ENCODE measurements around the gene ING3.

ING3 gene

GRCh38 chr7:120989257-120990220 lies 39.0 kb downstream of the ING3 start:
- DNase-seq = no peak

- no peak for DNase-seq
Measured at GRCh38 chr7:120990468-120991118, 40.0 kb downstream of the ING3 start.

DNA sequence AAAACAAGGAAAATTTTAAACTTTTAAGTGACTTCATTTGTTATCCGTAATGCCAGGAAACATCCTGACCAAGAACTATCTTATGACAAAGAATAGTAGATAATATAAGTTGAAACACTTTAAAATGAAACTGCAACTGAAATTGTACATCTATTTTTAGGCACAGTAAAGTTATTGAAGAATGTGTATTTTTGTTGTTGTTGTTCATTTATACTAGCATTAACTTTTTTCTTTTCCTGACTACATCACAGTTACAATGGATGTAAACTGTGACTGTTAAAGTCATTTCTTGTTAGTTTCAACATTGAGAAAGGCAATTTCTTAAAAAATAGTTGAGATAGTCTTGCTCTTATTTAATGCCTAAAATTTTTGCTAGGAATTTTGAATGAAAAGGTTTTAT lies 40.6 kb downstream of the ING3 start:
- DNase-seq = no peak

- no peak for DNase-seq
Measured at GRCh38 chr7:120991581-120991980, 41.0 kb downstream of the ING3 start.

DNA sequence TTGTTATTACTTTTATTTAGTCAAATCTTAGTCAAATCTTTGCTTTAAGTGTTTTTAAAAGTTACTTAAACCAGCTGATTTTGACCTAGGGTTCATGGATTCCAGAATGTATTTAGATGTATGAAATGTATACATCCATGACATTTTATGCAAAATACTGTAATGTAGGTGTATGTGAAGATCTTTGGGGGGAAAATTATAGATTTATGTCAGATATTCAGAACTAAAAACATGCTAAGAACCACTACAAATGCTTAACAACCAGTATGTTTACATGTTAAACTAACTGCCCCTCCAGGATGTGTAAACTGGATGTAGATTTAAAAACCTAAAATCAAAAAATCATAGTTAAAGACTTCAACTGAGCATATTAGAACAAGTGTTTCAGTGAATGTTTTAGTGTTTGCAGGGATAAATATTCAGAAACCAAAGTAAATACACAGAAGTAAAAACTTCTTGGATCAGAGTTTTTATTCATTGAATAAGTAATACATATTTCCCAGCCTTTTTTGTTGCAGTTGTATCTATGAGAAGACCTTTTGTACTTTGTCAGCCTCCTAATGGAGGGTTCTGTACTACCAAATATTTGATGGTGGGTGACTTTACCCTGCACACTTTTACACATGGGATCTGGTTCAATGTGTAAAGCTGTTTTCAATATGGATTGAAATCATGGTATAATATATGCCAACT lies 41.8 kb downstream of the ING3 start:
- no peak for DNase-seq

GRCh38 chr7:120992965-120993494 lies 42.5 kb downstream of the ING3 start:
- no peak for DNase-seq

DNA sequence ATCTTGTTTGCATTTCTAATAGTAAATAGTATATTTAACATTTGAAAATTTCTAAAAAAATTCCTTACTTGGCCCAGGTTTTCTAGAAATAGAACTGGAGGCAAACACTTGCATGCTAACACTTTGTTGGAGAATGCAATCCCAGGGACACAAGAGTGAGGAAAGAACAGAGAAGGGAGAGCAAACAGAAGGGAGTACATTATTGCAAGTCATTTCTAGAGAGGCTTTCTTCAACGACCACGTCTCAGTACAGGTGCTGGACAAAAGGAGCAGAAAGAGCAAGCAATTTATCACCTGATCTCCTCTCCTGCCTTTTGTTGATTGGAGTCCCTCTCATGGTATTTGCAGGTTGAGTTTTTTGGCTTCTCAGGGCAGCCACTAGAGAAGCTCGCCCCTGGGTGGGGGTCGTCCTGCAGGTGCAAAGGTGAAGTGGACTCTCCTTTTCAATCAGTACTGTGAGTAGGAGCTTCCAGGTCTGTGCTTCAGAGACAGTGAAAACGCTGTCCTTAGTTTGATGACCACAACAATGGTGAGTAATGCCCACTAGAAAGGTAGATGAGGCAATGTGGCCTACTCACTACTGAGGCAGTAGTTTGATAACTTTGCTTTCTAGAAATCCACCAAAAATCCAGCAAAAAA lies 43.1 kb downstream of the ING3 start:
- DNase-seq = no peak

DNA sequence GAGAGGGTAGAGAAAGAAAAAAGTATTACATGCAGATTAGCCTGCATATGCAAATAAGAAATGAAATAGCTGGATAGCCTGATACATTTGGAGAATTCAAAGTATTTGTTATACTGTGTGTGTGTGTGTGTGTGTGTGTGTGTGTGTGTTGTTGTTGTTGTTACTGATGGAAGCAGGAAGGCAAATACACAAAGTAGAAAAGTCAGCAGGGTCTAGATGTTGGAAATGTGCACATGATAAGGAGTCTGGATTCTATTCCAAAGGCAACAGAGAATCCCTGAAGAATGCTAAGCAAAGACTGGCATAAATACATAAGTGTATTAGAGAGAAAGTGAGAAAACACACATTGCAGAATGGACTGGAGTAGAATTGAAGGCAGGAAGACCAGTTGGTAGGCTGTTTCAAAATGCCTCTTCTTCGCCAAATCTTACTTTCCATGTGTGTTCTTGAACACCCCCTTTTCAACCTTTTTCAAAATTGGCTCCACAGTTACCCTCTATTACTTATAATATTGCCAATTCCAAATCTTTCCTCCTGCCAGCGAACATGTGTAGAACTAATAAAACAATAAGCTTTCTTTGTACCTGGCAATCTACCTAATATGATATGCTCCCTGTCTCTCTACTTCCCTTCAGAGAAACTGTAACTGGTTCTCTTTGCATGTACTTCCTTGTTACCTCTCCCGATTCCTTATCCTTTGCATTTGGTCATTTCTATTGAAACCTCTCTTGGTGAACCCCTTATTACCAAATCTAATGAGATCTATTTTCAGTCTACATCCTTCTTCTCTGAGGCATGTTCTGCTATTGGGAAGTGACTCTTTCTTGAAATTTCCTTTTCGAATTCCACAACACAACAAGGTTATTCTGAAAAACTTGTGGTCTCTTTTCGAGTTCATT lies 44.2 kb downstream of the ING3 start:
- DNase-seq = no peak

DNA sequence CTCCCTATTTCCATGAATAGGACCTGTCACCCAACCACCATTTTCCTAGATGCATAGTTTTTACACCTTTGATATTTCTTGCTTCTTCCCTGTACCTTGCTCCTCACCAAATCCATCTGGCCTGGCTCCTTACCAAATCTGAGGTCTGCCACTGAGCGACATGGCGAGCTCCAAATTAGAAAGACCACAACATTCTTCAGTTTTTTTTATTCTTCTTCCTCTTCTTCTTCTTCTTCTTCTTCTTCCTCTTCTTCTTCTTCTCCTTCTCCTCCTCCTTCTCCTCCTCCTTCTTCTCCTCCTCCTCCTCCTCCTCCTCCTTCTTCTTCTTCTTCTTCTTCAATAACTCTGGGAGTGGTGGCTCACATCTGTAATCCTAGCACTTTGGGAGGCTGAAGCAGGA lies 45.1 kb downstream of the ING3 start:
- no peak for DNase-seq

GRCh38 chr7:120996333-120996987 lies 45.9 kb downstream of the ING3 start:
- peak in 2 of 5 donors; percentile 6 to 42 for DNase-seq

DNA sequence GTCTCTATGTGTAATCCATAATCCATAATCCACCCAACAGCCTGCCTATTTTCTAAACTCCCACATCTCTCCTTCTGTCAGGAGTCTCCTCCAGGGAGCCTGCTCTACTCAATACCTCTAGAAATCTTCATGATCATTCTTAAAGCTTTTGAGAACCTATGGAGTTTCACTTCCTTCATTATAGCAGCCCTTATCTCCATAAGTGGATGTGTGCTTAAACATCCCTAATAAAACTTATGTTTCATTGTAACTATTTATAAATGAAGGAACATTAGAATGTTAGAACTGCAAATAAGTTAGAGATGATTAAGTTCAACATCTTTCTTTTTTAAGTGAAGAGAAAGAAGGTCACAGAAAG lies 46.4 kb downstream of the ING3 start:
- no peak for DNase-seq

DNA sequence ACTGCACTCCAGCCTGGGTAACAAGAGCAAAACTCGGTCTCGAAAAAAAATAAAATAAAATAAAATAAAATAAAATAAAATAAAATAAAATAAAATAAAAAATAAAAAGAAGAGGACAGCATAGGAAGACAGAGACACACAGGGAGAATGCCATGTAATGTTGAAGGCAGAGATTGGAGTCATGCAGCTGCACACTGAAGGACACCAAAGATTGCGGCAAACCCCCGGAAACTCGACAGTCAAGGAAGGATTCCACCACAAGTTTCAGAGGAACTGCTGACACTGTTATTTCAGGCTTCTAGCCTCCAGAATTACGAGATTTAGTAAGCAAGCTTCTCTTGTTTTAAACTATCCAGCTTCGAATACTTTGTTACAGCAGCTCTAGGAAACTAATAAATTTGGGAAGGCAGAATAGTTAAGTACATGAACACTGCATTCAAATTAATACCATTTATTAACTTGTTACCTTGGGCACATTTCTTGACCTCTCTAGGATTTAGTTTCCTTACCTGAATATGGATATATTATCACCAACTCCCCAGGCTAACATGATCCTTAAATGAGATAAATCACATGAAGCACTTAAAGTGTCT lies 47.4 kb downstream of the ING3 start:
- DNase-seq = no peak

DNA sequence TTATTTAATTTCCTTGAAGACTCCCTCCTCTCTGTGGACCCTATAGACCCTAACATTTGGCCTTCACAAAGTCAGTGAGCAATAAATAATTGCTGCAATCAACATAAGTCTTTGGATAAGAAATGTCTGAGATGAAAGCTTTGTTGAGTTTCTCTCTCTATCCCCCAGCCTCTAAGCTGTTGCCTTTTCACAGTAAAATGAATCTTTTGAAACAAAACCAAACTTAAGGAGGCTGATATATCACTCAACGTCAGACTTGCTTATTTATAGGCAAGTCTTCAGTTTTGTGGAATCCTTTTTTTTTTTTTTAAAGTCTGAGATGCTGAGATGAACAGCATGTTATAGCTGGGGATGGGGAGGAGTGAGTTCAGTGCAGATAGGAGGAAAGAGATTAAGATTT lies 47.9 kb downstream of the ING3 start:
- DNase-seq = no peak

DNA sequence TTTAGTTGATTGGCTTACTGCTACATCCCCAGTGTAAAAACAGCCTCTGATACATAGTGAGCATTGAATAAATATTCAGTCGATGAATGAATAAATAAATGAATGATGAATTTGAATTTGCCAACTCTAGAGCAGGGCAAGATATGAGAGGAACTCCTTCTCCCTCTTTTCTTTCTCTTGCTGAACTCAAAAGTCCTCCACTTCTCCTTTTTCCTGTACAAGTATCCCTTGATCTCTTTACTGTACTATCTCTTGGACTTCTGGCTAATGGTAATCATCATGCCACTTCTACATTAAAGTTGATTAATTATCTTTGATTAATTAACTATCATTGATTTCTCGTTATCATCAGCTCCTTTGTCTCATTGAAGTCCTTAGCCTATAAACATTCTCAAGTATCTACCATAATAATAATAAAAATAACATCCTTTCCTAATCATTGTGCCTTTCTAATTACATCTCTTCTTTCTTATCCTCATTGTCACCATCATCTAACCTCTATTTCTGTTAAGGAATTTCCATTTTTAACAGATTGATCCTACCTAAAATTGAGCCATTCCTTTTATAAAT lies 48.5 kb downstream of the ING3 start:
- no peak for DNase-seq

GRCh38 chr7:121000081-121000983 lies 49.8 kb downstream of the ING3 start:
- DNase-seq = no peak

DNA sequence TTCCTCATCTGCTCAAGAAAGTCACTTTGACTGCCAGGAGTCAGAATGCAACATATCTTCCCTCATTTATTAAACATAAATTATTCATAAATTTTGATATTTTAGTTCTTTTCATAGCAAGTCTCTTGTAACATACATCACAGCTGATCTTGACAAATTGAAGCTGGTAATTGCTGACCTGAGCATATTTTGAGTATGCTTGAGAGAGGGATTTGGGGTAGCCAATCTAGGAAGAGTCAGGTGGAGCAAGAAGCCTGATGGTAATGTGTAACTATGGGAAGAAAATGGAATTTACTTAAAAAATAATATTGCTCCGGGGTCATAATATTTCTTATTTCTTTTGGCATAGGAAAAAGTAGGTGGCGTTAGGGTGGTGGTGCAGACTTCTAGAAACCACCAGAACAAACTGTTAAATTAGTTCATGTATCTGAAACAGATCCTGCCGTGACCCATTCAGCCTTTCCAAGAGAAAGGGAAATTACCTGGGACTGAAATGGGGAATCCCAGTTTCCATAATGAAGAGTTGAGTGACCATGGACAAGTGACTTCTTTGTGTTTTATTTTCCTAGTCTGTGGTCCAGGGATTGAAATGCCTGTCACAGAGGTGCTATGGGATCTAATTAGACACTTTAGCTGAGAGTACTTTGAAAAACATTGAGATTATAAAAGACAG lies 50.8 kb downstream of the ING3 start:
- no peak for DNase-seq

DNA sequence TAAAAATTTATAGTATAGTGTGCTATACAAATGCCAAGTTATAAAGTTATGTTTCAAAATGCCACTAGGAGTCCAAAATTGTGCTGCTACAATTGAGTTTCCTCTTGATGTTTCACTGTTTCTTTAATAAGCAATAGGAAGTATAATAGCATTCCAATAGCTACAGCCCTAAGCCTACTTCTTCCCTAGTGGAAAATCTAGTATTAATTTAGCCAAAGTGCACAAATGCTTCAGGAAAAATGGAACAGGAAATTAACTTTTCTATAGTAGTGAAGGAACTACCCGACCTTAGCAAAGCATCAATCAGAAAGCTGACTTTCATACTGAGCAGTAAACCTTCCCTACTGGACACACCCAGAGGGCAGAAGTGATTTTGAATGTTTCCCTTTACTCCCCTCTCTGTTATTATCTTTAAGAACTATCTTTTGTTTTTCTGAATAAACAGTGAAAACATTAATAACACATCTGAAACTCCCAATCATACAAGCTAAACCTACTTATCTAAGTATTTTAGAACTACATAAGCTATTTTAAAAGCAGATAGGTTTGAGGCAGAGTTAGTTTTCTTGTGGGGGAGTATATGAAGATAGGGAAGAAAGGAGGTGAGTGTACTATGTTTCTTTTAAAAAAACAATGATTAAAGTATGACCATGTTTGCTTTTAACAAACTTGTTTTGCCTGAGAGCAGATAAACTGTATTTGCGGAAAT lies 51.6 kb downstream of the ING3 start:
- DNase-seq = no peak

GRCh38 chr7:121002757-121003200 lies 52.2 kb downstream of the ING3 start:
- no peak for DNase-seq

Measured in T-helper 1 cell (primary cell).